ENCODE data around the gene CRIM1. TPM values are rescaled to one million over a fixed set of nuclear protein-coding genes. Genes with fewer than 3 reads are reported as not detected.

CRIM1 gene
- total RNA-seq, 1 donor from 2014 or later, result 60.4 TPM

DNA sequence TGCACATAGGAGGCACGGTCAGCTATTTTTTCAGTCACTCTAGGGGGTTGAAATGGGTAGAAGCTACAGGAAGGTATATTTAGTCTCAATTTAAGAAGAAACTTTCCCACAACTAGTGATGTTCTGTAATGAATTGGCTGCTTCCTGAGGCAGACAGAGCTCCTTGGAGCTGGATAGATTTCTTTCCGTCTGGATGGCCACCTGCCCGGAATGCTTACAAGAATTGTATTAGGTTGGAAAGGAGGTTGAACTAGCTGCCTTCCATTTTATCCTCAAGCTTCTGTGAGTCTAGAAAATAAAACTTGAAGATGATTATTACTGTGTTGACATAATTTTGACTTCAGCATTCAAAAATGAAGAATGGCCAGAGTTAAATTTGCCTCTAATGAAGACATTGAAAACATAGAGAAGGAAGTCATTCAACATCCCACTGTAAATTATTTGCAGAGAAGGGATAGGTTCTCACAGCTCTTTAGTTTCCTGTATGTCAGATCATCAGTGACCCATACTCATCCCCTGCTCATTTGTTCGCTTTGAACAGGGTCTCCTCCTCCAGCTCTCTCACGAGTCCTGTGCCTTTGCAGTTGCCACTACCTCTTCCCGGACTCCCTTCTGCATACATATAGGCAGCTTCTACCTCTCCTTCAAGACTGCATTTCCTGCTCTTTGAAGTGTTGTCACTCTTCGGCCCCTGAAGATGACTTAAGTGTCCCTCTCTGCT lies 88.8 kb downstream of the CRIM1 start:
- no peak for DNase-seq (ENCODE audit: extremely low spot score in 2 of 2)
- H3K4me1 ChIP-seq, result peaks cover 13% of the 10 kb centered on the region
- H3K27me3 ChIP-seq, result no peaks in the 10 kb centered on the region
- H3K36me3 ChIP-seq, result peaks cover 0 to 13% of the 10 kb centered on the region in 2 donors
- no peaks in the 10 kb centered on the region for H3K9me3 ChIP-seq
- intact Hi-C loops (cut with DNase I), result no loop called here
- H3K27ac ChIP-seq, result no peak overlapping the region
- H3K4me3 ChIP-seq, result no peak overlapping the region
- TF ChIP-seq, protein P1, sequence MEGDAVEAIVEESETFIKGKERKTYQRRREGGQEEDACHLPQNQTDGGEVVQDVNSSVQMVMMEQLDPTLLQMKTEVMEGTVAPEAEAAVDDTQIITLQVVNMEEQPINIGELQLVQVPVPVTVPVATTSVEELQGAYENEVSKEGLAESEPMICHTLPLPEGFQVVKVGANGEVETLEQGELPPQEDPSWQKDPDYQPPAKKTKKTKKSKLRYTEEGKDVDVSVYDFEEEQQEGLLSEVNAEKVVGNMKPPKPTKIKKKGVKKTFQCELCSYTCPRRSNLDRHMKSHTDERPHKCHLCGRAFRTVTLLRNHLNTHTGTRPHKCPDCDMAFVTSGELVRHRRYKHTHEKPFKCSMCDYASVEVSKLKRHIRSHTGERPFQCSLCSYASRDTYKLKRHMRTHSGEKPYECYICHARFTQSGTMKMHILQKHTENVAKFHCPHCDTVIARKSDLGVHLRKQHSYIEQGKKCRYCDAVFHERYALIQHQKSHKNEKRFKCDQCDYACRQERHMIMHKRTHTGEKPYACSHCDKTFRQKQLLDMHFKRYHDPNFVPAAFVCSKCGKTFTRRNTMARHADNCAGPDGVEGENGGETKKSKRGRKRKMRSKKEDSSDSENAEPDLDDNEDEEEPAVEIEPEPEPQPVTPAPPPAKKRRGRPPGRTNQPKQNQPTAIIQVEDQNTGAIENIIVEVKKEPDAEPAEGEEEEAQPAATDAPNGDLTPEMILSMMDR (IDR thresholded peaks at IDR 0.05), result no peak
- no peak for TF ChIP-seq POLR2A (IDR thresholded peaks at IDR 0.05)
- TF ChIP-seq POLR2AphosphoS5 (IDR thresholded peaks at IDR 0.05; ENCODE audit: insufficient read depth in 1 of 2, low read depth in 1 of 2), result no peak

DNA sequence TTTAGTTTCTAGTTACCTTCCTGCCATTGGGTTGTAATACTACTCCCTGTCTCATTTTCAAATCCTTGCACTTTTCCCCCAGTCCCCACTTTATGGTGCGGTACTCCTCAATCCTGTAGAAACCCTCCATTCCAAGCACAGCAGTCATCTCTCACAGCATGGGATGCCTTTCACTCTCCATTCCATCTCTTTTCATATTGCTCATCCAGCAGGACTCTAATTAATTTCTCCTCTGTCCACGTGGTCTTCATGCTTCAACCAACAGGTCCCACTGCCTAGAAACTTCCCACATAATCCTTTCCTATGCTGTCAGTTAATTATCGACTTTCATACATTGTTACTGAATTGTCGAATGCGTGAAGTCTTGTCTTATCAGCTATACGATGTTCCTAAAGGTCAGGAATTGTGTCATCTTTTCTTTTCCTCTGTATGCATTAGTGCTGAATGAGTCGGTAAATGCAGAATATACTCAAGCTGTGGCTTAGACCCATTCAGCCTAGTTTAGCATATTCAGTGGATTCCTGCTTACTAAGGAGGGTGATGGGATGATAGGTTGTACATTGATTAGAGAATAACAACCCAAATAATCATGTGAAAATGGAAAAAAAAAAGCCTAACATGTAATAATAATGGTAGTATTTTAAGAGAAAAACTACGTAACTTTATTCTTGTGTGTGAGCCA lies 89.7 kb downstream of the CRIM1 start:
- intact Hi-C loops (cut with DNase I), result no loop called here

GRCh38 chr2:36446294-36446693 lies 90.7 kb downstream of the CRIM1 start:
- no peak for TF ChIP-seq POLR2A (IDR thresholded peaks at IDR 0.05)
- TF ChIP-seq, protein P1 (IDR thresholded peaks at IDR 0.05), result no peak
- TF ChIP-seq POLR2AphosphoS5 (IDR thresholded peaks at IDR 0.05; ENCODE audit: insufficient read depth in 1 of 2, low read depth in 1 of 2), result no peak
- H3K4me3 ChIP-seq, result no peak overlapping the region
- H3K27me3 ChIP-seq, result no peaks in the 10 kb centered on the region
- H3K27ac ChIP-seq, result no peak overlapping the region
- intact Hi-C loops (cut with DNase I), result no loop called here
- no peaks in the 10 kb centered on the region for H3K9me3 ChIP-seq
- peaks cover 19% of the 10 kb centered on the region for H3K4me1 ChIP-seq
- no peak for DNase-seq (ENCODE audit: extremely low spot score in 2 of 2)
- peaks cover 0 to 13% of the 10 kb centered on the region in 2 donors for H3K36me3 ChIP-seq

More for the DNA sequence above, 89.7 kb downstream of the CRIM1 start:
- peaks cover 0 to 13% of the 10 kb centered on the region in 2 donors for H3K36me3 ChIP-seq
- H3K27ac ChIP-seq, result no peak overlapping the region
- peaks cover 15% of the 10 kb centered on the region for H3K4me1 ChIP-seq
- H3K27me3 ChIP-seq, result no peaks in the 10 kb centered on the region
- TF ChIP-seq, protein P1 (IDR thresholded peaks at IDR 0.05), result no peak
- TF ChIP-seq POLR2AphosphoS5 (IDR thresholded peaks at IDR 0.05; ENCODE audit: insufficient read depth in 1 of 2, low read depth in 1 of 2) (no peak), POLR2A (IDR thresholded peaks at IDR 0.05) (no peak)
- no peaks in the 10 kb centered on the region for H3K9me3 ChIP-seq
- DNase-seq (ENCODE audit: extremely low spot score in 2 of 2), result no peak
- H3K4me3 ChIP-seq, result no peak overlapping the region

- no peak for DNase-seq (ENCODE audit: extremely low spot score in 2 of 2)
- Histone ChIP-seq H3K27ac (no peak overlapping the region), H3K4me1 (peaks cover 22% of the 10 kb centered on the region), H3K36me3 (peaks cover 0 to 8% of the 10 kb centered on the region in 2 donors), H3K27me3 (no peaks in the 10 kb centered on the region), H3K4me3 (no peak overlapping the region), H3K9me3 (no peaks in the 10 kb centered on the region)
- intact Hi-C loops (cut with DNase I), result no loop called here
- TF ChIP-seq, protein P1 (IDR thresholded peaks at IDR 0.05), result no peak
- TF ChIP-seq POLR2AphosphoS5 (IDR thresholded peaks at IDR 0.05; ENCODE audit: insufficient read depth in 1 of 2, low read depth in 1 of 2), result no peak
- no peak for TF ChIP-seq POLR2A (IDR thresholded peaks at IDR 0.05)
These were observed 93.6 kb downstream of the CRIM1 start for GRCh38 chr2:36449213-36449612.

Measured in vagina (tissue), 2 donors.